ENCODE measurements around the gene SNAI1.

GRCh38 chr20:50015636-50015992 lies 32.8 kb downstream of the SNAI1 start:
- TF ChIP-seq CTCF (IDR thresholded peaks at IDR 0.05) (no peak), POLR2A (IDR thresholded peaks at IDR 0.05) (no peak)

Measured in Peyer's patch (tissue), 4 donors.